Mesendoderm (in vitro differentiated cells): ENCODE measurements around the gene CDNF.
A peak's percentile ranks its signal among the peaks of the same experiment; 100 is the strongest.
"Not testable (repeated sequence)": the region's sequence is repeated elsewhere in the genome, so short reads cannot be mapped to it uniquely, and the experiment has no call there.

Experiments
- DNase-seq: peaks from one replicate; pipeline ENCODE4 v3.0.0; 2013
- H2AK5ac ChIP-seq: 2 replicates; pipeline ENCODE4 v1.6.1; 2013; ENCODE audit warnings: low read length, inconsistent platforms
- H2BK120ac ChIP-seq: 2 replicates; pipeline ENCODE4 v1.6.1; 2013; ENCODE audit warnings: low read depth, mild to moderate bottlenecking, low read length, moderate library complexity, mixed read lengths
- H2BK15ac ChIP-seq: replicated peaks from 2 replicates; pipeline ENCODE4 v1.6.1; 2013; ENCODE audit warnings: low read depth, mild to moderate bottlenecking, moderate library complexity
- H2BK5ac ChIP-seq: 2 replicates; pipeline ENCODE4 v1.6.1; 2013; ENCODE audit warnings: low read length, inconsistent platforms
- H3K18ac ChIP-seq: 2 replicates; pipeline ENCODE4 v1.6.1; 2013; ENCODE audit warnings: mild to moderate bottlenecking, low read length, mixed read lengths
- H3K23ac ChIP-seq: one replicate; pipeline ENCODE4 v1.6.1; 2013; ENCODE audit warnings: low read length
- H3K27ac ChIP-seq: 2 replicates; pipeline ENCODE4 v1.5.1; 2013; ENCODE audit warnings: low read depth, mild to moderate bottlenecking, inconsistent platforms, low read length, moderate library complexity
- H3K27me3 ChIP-seq: 2 replicates; pipeline ENCODE4 v1.6.1; 2013; ENCODE audit warnings: low read length, control low read depth, mild to moderate bottlenecking, inconsistent platforms; ENCODE audit not compliant: insufficient read depth, poor library complexity
- H3K36me3 ChIP-seq: 2 replicates; pipeline ENCODE4 v1.6.1; 2013; ENCODE audit warnings: low read length, inconsistent platforms; ENCODE audit not compliant: control insufficient read depth, insufficient read depth
- H3K4ac ChIP-seq: one replicate; pipeline ENCODE4 v1.6.1; 2013; ENCODE audit warnings: low read depth, mild to moderate bottlenecking, low read length, moderate library complexity
- H3K4me1 ChIP-seq: 2 replicates; pipeline ENCODE4 v1.6.1; 2013; ENCODE audit warnings: low read depth, low read length, inconsistent platforms; ENCODE audit not compliant: control insufficient read depth
- H3K4me2 ChIP-seq: 2 replicates; pipeline ENCODE4 v1.6.1; 2013; ENCODE audit warnings: low read length
- H3K4me3 ChIP-seq: 2 replicates; pipeline ENCODE4 v1.5.1; 2013; ENCODE audit warnings: mild to moderate bottlenecking, low read length
- H3K56ac ChIP-seq: one replicate; pipeline ENCODE4 v1.6.1; 2013; ENCODE audit warnings: low read length
- H3K79me1 ChIP-seq: 2 replicates; pipeline ENCODE4 v1.6.1; 2013; ENCODE audit warnings: low read length, inconsistent platforms
- H3K79me2 ChIP-seq: 2 replicates; pipeline ENCODE4 v1.6.1; 2013; ENCODE audit warnings: mild to moderate bottlenecking, low read length; ENCODE audit not compliant: control insufficient read depth, insufficient read depth
- H3K9ac ChIP-seq: 2 replicates; pipeline ENCODE4 v1.6.1; 2013; ENCODE audit warnings: low read length, inconsistent platforms
- H4K5ac ChIP-seq: one replicate; pipeline ENCODE4 v1.6.1; 2013; ENCODE audit warnings: low read length
- H4K8ac ChIP-seq: one replicate; pipeline ENCODE4 v1.6.1; 2013; ENCODE audit warnings: low read depth, mild to moderate bottlenecking, control low read depth, low read length, moderate library complexity
- WGBS: extraction: QIAGEN DNeasy Blood & Tissue Kit; methylation state at CpG from one replicate; pipeline ENCODE4 v1.1.7; 2013; ENCODE audit warnings: low lambda C conversion rate, missing lambda C conversion rate; ENCODE audit not compliant: insufficient coverage; ENCODE audit errors: extremely low coverage; 5-methylcytosine and 5-hydroxymethylcytosine counted together

Gene CDNF

DNA sequence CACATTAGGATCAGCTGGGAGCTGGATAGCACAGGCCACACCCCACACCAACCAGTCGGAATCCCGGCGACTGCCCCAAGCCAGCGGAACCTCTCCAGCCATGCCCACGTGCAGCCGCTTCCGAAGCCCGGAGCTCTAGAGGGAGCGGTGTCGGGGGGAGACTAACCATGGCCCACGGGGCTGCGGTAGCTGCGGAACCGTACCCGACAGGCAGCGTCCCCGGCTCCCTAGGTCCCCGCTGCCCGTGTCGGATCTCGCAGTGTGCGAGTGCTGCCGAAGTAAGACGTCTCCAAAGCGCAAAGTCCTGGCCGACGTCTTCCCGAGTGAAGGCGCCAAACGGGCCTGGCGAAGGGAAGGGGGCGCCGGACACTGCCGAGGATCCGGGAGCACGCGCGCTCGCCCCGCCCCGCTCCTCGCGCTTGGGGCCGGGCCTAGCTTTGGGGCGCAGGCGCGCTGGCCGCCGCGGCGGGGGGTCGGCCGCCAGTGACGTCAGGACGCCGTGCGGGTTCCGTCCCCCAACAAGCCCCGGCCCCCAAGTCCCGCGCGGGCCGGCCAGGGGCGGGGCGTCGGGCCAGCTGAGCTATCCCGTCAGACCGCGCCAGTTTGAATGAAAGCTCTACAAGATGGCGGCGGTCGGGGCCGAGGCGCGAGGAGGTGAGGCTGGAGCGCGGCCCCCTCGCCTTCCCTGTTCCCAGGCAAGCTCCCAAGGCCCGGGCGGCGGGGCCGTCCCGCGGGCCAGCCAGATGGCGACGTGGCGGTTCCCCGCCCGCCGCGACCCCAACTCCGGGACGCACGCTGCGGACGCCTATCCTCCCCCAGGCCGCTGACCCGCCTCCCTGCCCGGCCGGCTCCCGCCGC, 40.7 kb upstream of the CDNF start, which contains the start of gene SUV39H2:
Gene SUV39H2 (plus strand): TSS at position 601 of the 858 bp plus-strand sequence. CDS start 23 bp downstream, at position 624.
- peak within 1 kb of the TSS; percentile 84 for H2BK5ac ChIP-seq
- H3K9ac ChIP-seq: peak within 1 kb of the TSS; percentile 92
- H3K23ac ChIP-seq: peak within 1 kb of the TSS; percentile 3
- no peak within 1 kb of the TSS for H2BK15ac ChIP-seq
- H3K4me2 ChIP-seq: peak within 1 kb of the TSS; percentile 58
- peak within 1 kb of the TSS; percentile 65 for H4K8ac ChIP-seq
- no peaks in the 10 kb centered on the region for H3K4me1 ChIP-seq
- peak within 1 kb of the TSS; percentile 92 for H3K4me3 ChIP-seq
- H3K27me3 ChIP-seq: no peaks in the 10 kb centered on the region
- H2BK120ac ChIP-seq: peak within 1 kb of the TSS; percentile 19
- DNase-seq: peak; percentile 97
- peaks cover 6% of the 10 kb centered on the region for H3K79me1 ChIP-seq
- no peak within 1 kb of the TSS for H4K5ac ChIP-seq
- no peaks in the 10 kb centered on the region for H3K36me3 ChIP-seq
- H3K56ac ChIP-seq: peak within 1 kb of the TSS; percentile 100
- peak within 1 kb of the TSS; percentile 74 for H3K4ac ChIP-seq
- no peak within 1 kb of the TSS for H2AK5ac ChIP-seq
- no CpG with 5 or more reads among the region's 102 CpGs for WGBS
- H3K18ac ChIP-seq: peak within 1 kb of the TSS; percentile 98
- H3K27ac ChIP-seq: peak within 1 kb of the TSS; percentile 95
- peaks cover 32% of the 10 kb centered on the region for H3K79me2 ChIP-seq

DNA sequence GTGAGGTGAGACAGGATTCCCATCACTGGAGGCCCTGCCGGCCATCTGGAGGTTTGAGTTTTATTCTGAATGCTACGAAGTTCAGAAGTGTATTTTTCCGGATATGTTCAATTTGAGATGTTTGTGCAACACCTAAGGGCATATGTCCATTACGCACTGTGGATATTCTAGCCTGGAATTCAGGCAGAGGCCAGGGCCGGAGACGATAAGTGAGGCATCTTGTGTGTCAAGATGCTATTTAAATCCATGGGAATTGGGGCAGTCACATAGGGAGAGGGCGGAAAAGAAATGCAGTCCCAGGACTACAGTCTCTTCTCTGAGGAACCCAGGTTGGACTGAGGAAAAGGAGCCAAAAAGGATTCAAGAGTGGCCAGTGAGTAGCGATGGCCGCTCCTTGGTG, 38.9 kb upstream of the CDNF start:
- H4K5ac ChIP-seq: no peak overlapping the region
- no peak overlapping the region for H2BK5ac ChIP-seq
- H3K56ac ChIP-seq: peak overlapping the region; percentile 37
- no peak overlapping the region for H3K4me2 ChIP-seq
- no peak for DNase-seq
- H3K27ac ChIP-seq: no peak overlapping the region
- H2BK120ac ChIP-seq: no peak overlapping the region
- H3K79me1 ChIP-seq: peaks cover 5% of the 10 kb centered on the region
- no peak overlapping the region for H2BK15ac ChIP-seq
- no CpG with 5 or more reads among the region's 9 CpGs for WGBS
- H3K36me3 ChIP-seq: no peaks in the 10 kb centered on the region
- H2AK5ac ChIP-seq: no peak overlapping the region
- no peaks in the 10 kb centered on the region for H3K27me3 ChIP-seq
- H3K23ac ChIP-seq: no peak overlapping the region
- no peak overlapping the region for H4K8ac ChIP-seq
- no peak overlapping the region for H3K4ac ChIP-seq
- H3K79me2 ChIP-seq: peaks cover 21% of the 10 kb centered on the region
- H3K9ac ChIP-seq: peak overlapping the region; percentile 24
- H3K18ac ChIP-seq: no peak overlapping the region
- H3K4me3 ChIP-seq: no peak overlapping the region
- H3K4me1 ChIP-seq: no peaks in the 10 kb centered on the region

DNA sequence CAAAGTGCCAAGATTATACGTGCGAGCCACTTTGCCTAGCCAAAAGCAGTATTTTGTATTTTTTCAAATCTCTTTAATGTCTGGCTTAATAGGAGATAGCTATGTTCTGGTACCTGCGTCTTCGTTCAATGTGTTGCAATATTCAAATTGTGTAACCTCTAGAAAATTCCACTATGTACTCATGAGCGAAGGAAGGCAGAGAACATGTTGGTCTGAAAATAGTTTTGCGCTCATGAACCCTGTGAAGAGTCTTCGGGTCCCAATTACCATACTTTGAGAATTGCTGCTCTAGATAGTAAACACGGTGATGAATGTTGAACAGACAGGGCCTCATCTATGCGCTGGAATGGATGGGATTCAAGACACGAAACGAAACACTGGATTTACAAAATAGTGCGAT, 38.1 kb upstream of the CDNF start:
- H4K5ac ChIP-seq: no peak overlapping the region
- H3K9ac ChIP-seq: no peak overlapping the region
- H4K8ac ChIP-seq: no peak overlapping the region
- H2BK120ac ChIP-seq: no peak overlapping the region
- H3K4me3 ChIP-seq: no peak overlapping the region
- H3K4ac ChIP-seq: no peak overlapping the region
- H2AK5ac ChIP-seq: no peak overlapping the region
- H3K79me2 ChIP-seq: peaks cover 18% of the 10 kb centered on the region
- H3K4me2 ChIP-seq: no peak overlapping the region
- no peaks in the 10 kb centered on the region for H3K36me3 ChIP-seq
- H3K79me1 ChIP-seq: peaks cover 5% of the 10 kb centered on the region
- H3K23ac ChIP-seq: no peak overlapping the region
- H3K18ac ChIP-seq: no peak overlapping the region
- no peak overlapping the region for H3K56ac ChIP-seq
- no peaks in the 10 kb centered on the region for H3K4me1 ChIP-seq
- no peak for DNase-seq
- no peak overlapping the region for H2BK5ac ChIP-seq
- WGBS: no CpG with 5 or more reads among the region's 12 CpGs
- H3K27me3 ChIP-seq: no peaks in the 10 kb centered on the region
- H3K27ac ChIP-seq: no peak overlapping the region
- no peak overlapping the region for H2BK15ac ChIP-seq

DNA sequence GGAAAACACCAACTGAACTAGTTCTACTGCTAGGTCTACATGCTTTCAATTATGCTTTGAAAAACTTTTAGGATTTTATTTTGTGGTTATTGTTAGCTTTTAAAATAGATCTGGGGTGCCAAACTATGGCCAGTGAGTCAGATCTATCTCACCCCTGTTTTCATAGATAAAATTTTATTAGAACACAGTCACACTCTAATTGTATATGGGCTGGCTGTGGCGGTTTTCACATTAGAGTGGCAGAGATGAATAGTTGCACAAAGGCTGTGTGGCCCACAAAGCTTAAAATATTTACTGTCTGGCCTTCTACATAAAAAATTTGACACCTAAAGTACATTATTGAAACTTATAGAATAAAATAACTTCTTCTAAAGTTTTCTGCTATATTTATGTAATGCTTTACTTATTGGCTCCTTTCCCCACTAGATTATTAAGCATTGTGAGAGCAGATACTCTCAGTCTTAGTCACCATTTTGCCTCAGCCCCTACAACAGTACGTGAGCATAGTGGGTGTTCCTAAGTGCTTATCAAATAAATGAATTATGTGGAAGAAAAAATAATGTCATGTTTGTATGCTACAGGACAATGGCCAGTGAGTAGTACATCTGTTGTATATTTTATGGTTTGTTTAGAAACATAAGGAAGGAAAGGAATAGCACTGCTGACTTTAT, 35.4 kb upstream of the CDNF start:
- no peak overlapping the region for H2BK15ac ChIP-seq

DNA sequence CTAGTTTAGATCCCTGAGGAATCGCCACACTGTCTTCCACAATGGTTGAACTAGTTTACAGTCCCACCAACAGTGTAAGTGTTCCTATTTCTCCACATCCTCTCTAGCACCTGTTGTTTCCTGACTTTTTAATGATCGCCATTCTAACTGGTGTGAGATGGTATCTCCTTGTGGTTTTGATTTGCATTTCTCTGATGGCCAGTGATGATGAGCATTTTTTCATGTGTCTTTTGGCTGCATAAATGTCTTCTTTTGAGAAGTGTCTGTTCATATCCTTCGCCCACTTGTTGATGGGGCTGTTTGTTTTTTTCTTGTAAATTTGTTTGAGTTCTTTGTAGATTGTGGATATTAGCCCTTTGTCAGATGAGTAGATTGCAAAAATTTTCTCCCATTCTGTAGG, 27.0 kb upstream of the CDNF start:
- not testable (repeated sequence) for H3K4me3 ChIP-seq, H3K18ac ChIP-seq, H3K4ac ChIP-seq, H2BK15ac ChIP-seq, H3K27me3 ChIP-seq, H3K56ac ChIP-seq, H2AK5ac ChIP-seq, H3K9ac ChIP-seq, H2BK120ac ChIP-seq, H3K79me1 ChIP-seq, DNase-seq, H3K4me2 ChIP-seq, H2BK5ac ChIP-seq, H3K23ac ChIP-seq, H4K5ac ChIP-seq, H4K8ac ChIP-seq, H3K36me3 ChIP-seq, H3K79me2 ChIP-seq, H3K4me1 ChIP-seq, H3K27ac ChIP-seq
- WGBS: no CpG with 5 or more reads among the region's 3 CpGs

More for the DNA sequence above, 35.4 kb upstream of the CDNF start:
- H3K4me2 ChIP-seq: no peak overlapping the region
- no peak overlapping the region for H2AK5ac ChIP-seq
- no peaks in the 10 kb centered on the region for H3K4me1 ChIP-seq
- no peak overlapping the region for H3K4ac ChIP-seq
- H3K56ac ChIP-seq: no peak overlapping the region
- no peak overlapping the region for H3K18ac ChIP-seq
- H3K27me3 ChIP-seq: no peaks in the 10 kb centered on the region
- DNase-seq: no peak
- H2BK120ac ChIP-seq: no peak overlapping the region
- no peak overlapping the region for H2BK5ac ChIP-seq
- no peak overlapping the region for H4K5ac ChIP-seq
- H3K79me1 ChIP-seq: peaks cover 3% of the 10 kb centered on the region
- H3K4me3 ChIP-seq: no peak overlapping the region
- H4K8ac ChIP-seq: no peak overlapping the region
- no peaks in the 10 kb centered on the region for H3K36me3 ChIP-seq
- H3K79me2 ChIP-seq: peaks cover 2% of the 10 kb centered on the region
- no peak overlapping the region for H3K23ac ChIP-seq
- no peak overlapping the region for H3K9ac ChIP-seq
- H3K27ac ChIP-seq: no peak overlapping the region
- WGBS: no CpG with 5 or more reads among the region's 2 CpGs
